SK-N-SH treated with all-trans-retinoic acid at 6 μM for 48 hours (cell line): ENCODE data around the gene RAD23A.
"Not testable (repeated sequence)": the region's sequence is repeated elsewhere in the genome, so short reads cannot be mapped to it uniquely, and the experiment has no call there.

ENCODE experiments used
- ARNTL ChIP-seq: fragments of 450-650 bp; formaldehyde crosslinking; IDR thresholded peaks from 2 replicates; pipeline ENCODE4 v1.5.0; 2020; ENCODE audit warnings: low read depth, mild to moderate bottlenecking, moderate library complexity, borderline replicate concordance
- GLIS3 ChIP-seq: fragments of 250-450 bp; sonication (Bioruptor Pico); IDR thresholded peaks from 2 replicates; pipeline ENCODE4 v1.5.0; 2020; ENCODE audit warnings: mild to moderate bottlenecking, moderate library complexity
- OSR1 ChIP-seq: fragments of 250-450 bp; sonication (Bioruptor Pico); IDR thresholded peaks from 2 replicates; pipeline ENCODE4 v1.8.0; 2022; ENCODE audit warnings: moderate library complexity, mild to moderate bottlenecking, inconsistent platforms
- PPARA ChIP-seq: fragments of 250-450 bp; sonication (Bioruptor Pico); IDR thresholded peaks from 2 replicates; pipeline ENCODE4 v1.5.0; 2020; ENCODE audit warnings: mild to moderate bottlenecking, borderline replicate concordance
- RARB ChIP-seq: fragments of 250-450 bp; sonication (Bioruptor Pico); IDR thresholded peaks from 2 replicates; pipeline ENCODE4 v1.8.0; 2021; ENCODE audit warnings: mild to moderate bottlenecking, moderate library complexity
- SNAI2 ChIP-seq: fragments of 250-450 bp; sonication (Bioruptor Pico); IDR thresholded peaks from 2 replicates; pipeline ENCODE4 v1.5.0; 2020; ENCODE audit warnings: mild to moderate bottlenecking, moderate library complexity
- TOX ChIP-seq: fragments of 250-450 bp; sonication (Bioruptor Pico); IDR thresholded peaks from 2 replicates; pipeline ENCODE4 v1.8.0; 2021; ENCODE audit warnings: mild to moderate bottlenecking, moderate library complexity, borderline replicate concordance
- ZC3H10 ChIP-seq: fragments of 250-450 bp; sonication (Bioruptor Pico); IDR thresholded peaks from 2 replicates; pipeline ENCODE4 v1.5.1; 2021; ENCODE audit warnings: mild to moderate bottlenecking, moderate library complexity
- ZFP3 ChIP-seq: fragments of 250-450 bp; sonication (Bioruptor Pico); IDR thresholded peaks from 2 replicates; pipeline ENCODE4 v1.5.0; 2020; ENCODE audit warnings: mild to moderate bottlenecking, moderate library complexity
- ZNF565 ChIP-seq: fragments of 450-650 bp; formaldehyde crosslinking; conservative IDR thresholded peaks from 2 replicates; pipeline ENCODE4 v1.5.0; 2020; ENCODE audit warnings: low read depth, mild to moderate bottlenecking, moderate library complexity
- ZNF70 ChIP-seq: fragments of 450-650 bp; formaldehyde crosslinking; IDR thresholded peaks from 2 replicates; pipeline ENCODE4 v1.5.0; 2020; ENCODE audit warnings: mild to moderate bottlenecking, moderate library complexity
- TF ChIP-seq, protein P1 (sequence below): fragments of 250-450 bp; sonication (Bioruptor Pico); IDR thresholded peaks from 2 replicates; pipeline ENCODE4 v1.8.0; 2020; ENCODE audit warnings: mild to moderate bottlenecking, moderate library complexity, borderline replicate concordance
- TF ChIP-seq, protein P2 (sequence below): fragments of 250-450 bp; sonication (Bioruptor Pico); IDR thresholded peaks from 2 replicates; pipeline ENCODE4 v1.5.1; 2021; ENCODE audit warnings: mild to moderate bottlenecking, moderate library complexity

DNA sequence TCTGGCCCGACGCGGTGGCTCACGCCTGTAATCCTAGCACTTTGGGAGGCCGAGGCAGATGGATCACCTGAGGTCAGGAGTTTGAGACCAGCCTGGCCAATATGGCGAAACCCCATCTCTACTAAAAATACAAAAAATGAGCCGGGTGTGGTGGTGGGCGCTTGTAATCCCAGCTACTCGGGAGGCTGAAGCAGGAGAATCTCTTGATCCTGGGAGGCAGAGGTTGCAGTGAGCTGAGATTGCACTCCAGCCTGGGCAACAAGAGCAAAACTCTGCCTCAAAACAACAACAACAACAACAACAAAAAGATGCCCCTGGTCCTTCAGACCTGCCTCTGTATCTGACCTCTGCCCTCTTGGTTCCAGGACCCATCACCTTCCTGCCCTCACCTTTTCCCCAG lies 9.9 kb downstream of the RAD23A start:
- TF ChIP-seq ZC3H10 (CRISPR knock-in tag); ARNTL (CRISPR knock-in tag); ZNF565 (CRISPR knock-in tag); GLIS3 (CRISPR knock-in tag); SNAI2 (CRISPR knock-in tag); PPARA; ZNF70; ZFP3 (CRISPR knock-in tag); RARB (CRISPR knock-in tag); OSR1 (CRISPR knock-in tag); TOX (CRISPR knock-in tag): not testable (repeated sequence)
- TF ChIP-seq, protein P1, sequence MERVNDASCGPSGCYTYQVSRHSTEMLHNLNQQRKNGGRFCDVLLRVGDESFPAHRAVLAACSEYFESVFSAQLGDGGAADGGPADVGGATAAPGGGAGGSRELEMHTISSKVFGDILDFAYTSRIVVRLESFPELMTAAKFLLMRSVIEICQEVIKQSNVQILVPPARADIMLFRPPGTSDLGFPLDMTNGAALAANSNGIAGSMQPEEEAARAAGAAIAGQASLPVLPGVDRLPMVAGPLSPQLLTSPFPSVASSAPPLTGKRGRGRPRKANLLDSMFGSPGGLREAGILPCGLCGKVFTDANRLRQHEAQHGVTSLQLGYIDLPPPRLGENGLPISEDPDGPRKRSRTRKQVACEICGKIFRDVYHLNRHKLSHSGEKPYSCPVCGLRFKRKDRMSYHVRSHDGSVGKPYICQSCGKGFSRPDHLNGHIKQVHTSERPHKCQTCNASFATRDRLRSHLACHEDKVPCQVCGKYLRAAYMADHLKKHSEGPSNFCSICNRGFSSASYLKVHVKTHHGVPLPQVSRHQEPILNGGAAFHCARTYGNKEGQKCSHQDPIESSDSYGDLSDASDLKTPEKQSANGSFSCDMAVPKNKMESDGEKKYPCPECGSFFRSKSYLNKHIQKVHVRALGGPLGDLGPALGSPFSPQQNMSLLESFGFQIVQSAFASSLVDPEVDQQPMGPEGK: not testable (repeated sequence)
- TF ChIP-seq, protein P2, sequence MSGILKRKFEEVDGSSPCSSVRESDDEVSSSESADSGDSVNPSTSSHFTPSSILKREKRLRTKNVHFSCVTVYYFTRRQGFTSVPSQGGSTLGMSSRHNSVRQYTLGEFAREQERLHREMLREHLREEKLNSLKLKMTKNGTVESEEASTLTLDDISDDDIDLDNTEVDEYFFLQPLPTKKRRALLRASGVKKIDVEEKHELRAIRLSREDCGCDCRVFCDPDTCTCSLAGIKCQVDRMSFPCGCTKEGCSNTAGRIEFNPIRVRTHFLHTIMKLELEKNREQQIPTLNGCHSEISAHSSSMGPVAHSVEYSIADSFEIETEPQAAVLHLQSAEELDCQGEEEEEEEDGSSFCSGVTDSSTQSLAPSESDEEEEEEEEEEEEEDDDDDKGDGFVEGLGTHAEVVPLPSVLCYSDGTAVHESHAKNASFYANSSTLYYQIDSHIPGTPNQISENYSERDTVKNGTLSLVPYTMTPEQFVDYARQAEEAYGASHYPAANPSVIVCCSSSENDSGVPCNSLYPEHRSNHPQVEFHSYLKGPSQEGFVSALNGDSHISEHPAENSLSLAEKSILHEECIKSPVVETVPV (CRISPR knock-in tag): not testable (repeated sequence)
